Retinal pigment epithelial cell (primary cell): ENCODE data around the gene HHIPL1.

Experiments used
- DNase-seq: peaks from one replicate; pipeline ENCODE4 v3.0.0-alpha.2; 2010; ENCODE audit warnings: low read depth
- H3K4me3 ChIP-seq: 2 replicates; pipeline ENCODE4 v1.5.1; 2011; ENCODE audit warnings: mild to moderate bottlenecking, low read length, control low read depth, moderate library complexity
- CTCF ChIP-seq: conservative IDR thresholded peaks from 2 replicates; pipeline ENCODE4 v1.5.1; 2011; ENCODE audit warnings: low read depth, low read length, control low read depth, inconsistent platforms

HHIPL1 gene

GRCh38 chr14:99702115-99702514 lies 57.2 kb downstream of the HHIPL1 start:
- no peak overlapping the region for H3K4me3 ChIP-seq
- no peak for DNase-seq
- no peak for TF ChIP-seq CTCF

GRCh38 chr14:99703381-99703780 lies 58.5 kb downstream of the HHIPL1 start:
- no peak overlapping the region for H3K4me3 ChIP-seq
- TF ChIP-seq CTCF: no peak
- no peak for DNase-seq

- no peak for DNase-seq
- H3K4me3 ChIP-seq: no peak overlapping the region
- no peak for TF ChIP-seq CTCF
These were observed 59.1 kb downstream of the HHIPL1 start for GRCh38 chr14:99704037-99704436.

GRCh38 chr14:99706107-99706900 lies 61.4 kb downstream of the HHIPL1 start:
- H3K4me3 ChIP-seq: no peak overlapping the region
- TF ChIP-seq CTCF: no peak
- DNase-seq: no peak

- no peak for TF ChIP-seq CTCF
These were observed 62.5 kb downstream of the HHIPL1 start for GRCh38 chr14:99707420-99707819.

GRCh38 chr14:99707921-99708320 lies 63.0 kb downstream of the HHIPL1 start:
- H3K4me3 ChIP-seq: no peak overlapping the region
- TF ChIP-seq CTCF: no peak
- no peak for DNase-seq

More at GRCh38 chr14:99707420-99707819, 62.5 kb downstream of the HHIPL1 start:
- H3K4me3 ChIP-seq: no peak overlapping the region
- DNase-seq: no peak

GRCh38 chr14:99708449-99708848 lies 63.5 kb downstream of the HHIPL1 start:
- no peak for DNase-seq
- H3K4me3 ChIP-seq: no peak overlapping the region
- TF ChIP-seq CTCF: no peak
